ENCODE data around the gene SDCCAG8.

- TF ChIP-seq POLR2AphosphoS5 (IDR thresholded peaks at IDR 0.05), result no peak
- TF ChIP-seq CTCF (IDR thresholded peaks at IDR 0.05), result no peak
Observed at GRCh38 chr1:243482141-243483022, 226.5 kb downstream of the SDCCAG8 start.

Measured in esophagus muscularis mucosa (tissue), 3 donors.